Measurements from ENCODE around the gene OFD1. TPM values are rescaled to one million over a fixed set of nuclear protein-coding genes. Genes with fewer than 3 reads are reported as not detected.

Gene OFD1
- total RNA-seq, 1 donor from 2014 or later = 28.5 TPM

DNA sequence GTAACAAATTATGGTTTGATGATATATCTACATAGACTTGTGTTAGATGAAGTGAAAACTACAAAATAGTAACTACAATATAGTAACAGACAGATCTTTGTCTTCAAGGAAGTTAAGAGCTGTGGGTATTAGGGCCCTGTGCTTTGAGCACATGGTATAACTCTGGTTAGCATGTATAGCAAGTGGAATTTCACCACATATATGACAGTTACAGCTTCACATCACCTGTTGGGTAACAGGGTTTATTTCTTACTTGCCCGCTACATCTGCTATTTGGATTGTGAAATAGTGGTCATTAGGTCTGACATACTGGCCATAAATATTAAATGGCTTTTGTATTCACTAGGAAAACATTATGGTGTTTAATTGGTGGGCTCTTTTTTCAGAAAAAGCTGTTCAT is 20.2 kb downstream of the OFD1 start:
- Mint-ChIP-seq H3K27ac (ENCODE audit: unreplicated experiment) (no peak overlapping the region), H3K4me1 (ENCODE audit: low read depth, unreplicated experiment) (peaks cover 3% of the 10 kb centered on the region), H3K36me3 (ENCODE audit: unreplicated experiment) (no peaks in the 10 kb centered on the region), H3K9me3 (ENCODE audit: unreplicated experiment) (no peaks in the 10 kb centered on the region), H3K4me3 (ENCODE audit: unreplicated experiment) (no peak overlapping the region), H3K27me3 (ENCODE audit: unreplicated experiment) (no peaks in the 10 kb centered on the region)
- DNase-seq = no peak
- TF ChIP-seq, protein P1, sequence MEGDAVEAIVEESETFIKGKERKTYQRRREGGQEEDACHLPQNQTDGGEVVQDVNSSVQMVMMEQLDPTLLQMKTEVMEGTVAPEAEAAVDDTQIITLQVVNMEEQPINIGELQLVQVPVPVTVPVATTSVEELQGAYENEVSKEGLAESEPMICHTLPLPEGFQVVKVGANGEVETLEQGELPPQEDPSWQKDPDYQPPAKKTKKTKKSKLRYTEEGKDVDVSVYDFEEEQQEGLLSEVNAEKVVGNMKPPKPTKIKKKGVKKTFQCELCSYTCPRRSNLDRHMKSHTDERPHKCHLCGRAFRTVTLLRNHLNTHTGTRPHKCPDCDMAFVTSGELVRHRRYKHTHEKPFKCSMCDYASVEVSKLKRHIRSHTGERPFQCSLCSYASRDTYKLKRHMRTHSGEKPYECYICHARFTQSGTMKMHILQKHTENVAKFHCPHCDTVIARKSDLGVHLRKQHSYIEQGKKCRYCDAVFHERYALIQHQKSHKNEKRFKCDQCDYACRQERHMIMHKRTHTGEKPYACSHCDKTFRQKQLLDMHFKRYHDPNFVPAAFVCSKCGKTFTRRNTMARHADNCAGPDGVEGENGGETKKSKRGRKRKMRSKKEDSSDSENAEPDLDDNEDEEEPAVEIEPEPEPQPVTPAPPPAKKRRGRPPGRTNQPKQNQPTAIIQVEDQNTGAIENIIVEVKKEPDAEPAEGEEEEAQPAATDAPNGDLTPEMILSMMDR (IDR thresholded peaks at IDR 0.05; ENCODE audit: partially characterized antibody, unreplicated experiment) = no peak

DNA sequence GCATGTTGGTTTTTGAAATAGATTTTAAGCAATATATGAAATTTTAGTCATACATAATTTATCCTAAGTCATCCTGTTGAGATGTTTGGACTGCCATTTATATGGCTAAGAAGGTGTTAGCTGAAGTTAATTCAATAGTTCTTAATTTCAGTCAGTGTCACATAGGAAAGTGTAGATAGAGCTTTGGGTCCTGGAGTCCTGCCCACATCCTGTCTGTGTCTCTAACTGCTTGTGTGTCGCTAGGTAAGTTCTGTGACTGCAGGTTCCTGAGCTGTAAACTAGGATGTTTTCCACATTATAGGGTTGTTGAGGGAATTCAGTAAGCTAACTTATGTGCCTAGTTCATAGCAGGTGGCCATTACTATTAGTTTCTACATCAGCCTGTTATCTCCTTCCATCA is 20.7 kb downstream of the OFD1 start:
- Mint-ChIP-seq H3K27ac (ENCODE audit: unreplicated experiment) (no peak overlapping the region), H3K9me3 (ENCODE audit: unreplicated experiment) (no peaks in the 10 kb centered on the region), H3K4me3 (ENCODE audit: unreplicated experiment) (no peak overlapping the region), H3K4me1 (ENCODE audit: low read depth, unreplicated experiment) (peaks cover 3% of the 10 kb centered on the region), H3K36me3 (ENCODE audit: unreplicated experiment) (no peaks in the 10 kb centered on the region), H3K27me3 (ENCODE audit: unreplicated experiment) (no peaks in the 10 kb centered on the region)
- TF ChIP-seq, protein P1 (IDR thresholded peaks at IDR 0.05; ENCODE audit: partially characterized antibody, unreplicated experiment) = no peak
- no peak for DNase-seq

DNA sequence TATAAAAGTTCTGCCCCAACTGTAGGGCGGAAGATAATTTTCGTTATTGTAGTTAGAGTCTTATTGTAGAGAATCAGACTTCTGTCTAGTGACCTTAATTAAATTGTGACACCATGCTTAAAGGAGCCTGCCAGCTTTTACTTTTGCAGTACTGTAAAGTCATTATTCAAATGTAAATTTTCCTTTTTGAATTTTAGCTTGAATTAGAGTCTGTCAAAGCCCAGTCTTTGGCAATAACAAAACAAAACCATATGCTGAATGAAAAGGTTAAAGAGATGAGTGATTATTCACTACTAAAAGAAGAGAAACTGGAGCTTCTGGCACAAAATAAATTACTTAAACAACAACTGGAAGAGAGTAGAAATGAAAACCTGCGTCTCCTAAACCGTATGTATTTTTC is 21.8 kb downstream of the OFD1 start:
- TF ChIP-seq, protein P1 (IDR thresholded peaks at IDR 0.05; ENCODE audit: partially characterized antibody, unreplicated experiment) = no peak
- H3K27ac Mint-ChIP-seq (ENCODE audit: unreplicated experiment) = no peak overlapping the region
- no peak for DNase-seq
- no peaks in the 10 kb centered on the region for H3K36me3 Mint-ChIP-seq (ENCODE audit: unreplicated experiment)
- no peak overlapping the region for H3K4me3 Mint-ChIP-seq (ENCODE audit: unreplicated experiment)
- no peaks in the 10 kb centered on the region for H3K27me3 Mint-ChIP-seq (ENCODE audit: unreplicated experiment)
- peaks cover 3% of the 10 kb centered on the region for H3K4me1 Mint-ChIP-seq (ENCODE audit: low read depth, unreplicated experiment)
- no peaks in the 10 kb centered on the region for H3K9me3 Mint-ChIP-seq (ENCODE audit: unreplicated experiment)

DNA sequence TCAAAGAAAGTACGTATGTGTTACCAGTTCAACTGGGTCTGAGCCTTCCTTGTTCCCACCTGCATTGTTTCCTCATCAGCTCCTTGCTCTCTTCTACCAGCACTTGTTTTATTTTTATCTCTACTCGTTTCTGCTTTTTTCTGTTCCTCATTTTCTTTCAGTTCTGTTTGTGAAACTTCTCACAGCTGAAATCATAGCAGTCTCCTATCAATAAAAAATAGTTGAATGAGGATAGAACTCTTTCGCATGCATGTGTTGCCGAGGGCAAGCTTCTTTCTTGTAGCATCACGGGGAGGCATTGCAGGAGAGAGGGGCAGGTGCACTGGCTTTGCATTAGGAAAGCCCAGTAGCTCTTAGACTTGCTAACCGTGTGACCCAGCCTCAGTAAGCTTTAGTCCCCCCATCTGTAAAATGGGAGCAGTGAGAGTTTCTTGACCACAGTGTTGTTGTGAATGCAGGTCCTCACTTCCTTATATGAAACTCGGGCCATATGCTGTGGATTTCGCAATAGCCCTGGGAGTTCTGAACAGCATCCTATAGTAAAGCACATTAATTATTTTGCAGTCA is 24.7 kb downstream of the OFD1 start:
- Mint-ChIP-seq H3K36me3 (ENCODE audit: unreplicated experiment) (no peaks in the 10 kb centered on the region), H3K9me3 (ENCODE audit: unreplicated experiment) (no peaks in the 10 kb centered on the region)

DNA sequence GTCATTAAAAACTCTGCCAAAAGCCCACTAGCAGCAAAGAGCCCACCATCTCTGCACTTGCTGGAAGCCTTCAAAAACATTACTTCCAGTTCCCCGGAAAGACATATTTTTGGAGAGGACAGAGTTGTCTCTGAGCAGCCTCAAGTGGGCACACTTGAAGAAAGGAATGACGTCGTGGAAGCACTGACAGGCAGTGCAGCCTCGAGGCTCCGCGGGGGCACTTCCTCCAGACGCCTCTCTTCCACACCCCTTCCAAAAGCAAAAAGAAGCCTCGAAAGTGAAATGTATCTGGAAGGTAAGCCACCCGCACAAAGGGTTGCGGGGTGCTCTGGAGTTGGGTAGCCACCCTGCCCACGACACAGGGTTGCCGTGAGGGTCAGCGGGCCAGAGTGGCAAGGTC is 25.9 kb downstream of the OFD1 start:
- TF ChIP-seq, protein P1 (IDR thresholded peaks at IDR 0.05; ENCODE audit: partially characterized antibody, unreplicated experiment) = no peak
- no peak overlapping the region for H3K4me3 Mint-ChIP-seq (ENCODE audit: unreplicated experiment)
- H3K9me3 Mint-ChIP-seq (ENCODE audit: unreplicated experiment) = no peaks in the 10 kb centered on the region
- H3K4me1 Mint-ChIP-seq (ENCODE audit: low read depth, unreplicated experiment) = peaks cover 13% of the 10 kb centered on the region
- no peaks in the 10 kb centered on the region for H3K27me3 Mint-ChIP-seq (ENCODE audit: unreplicated experiment)
- H3K27ac Mint-ChIP-seq (ENCODE audit: unreplicated experiment) = no peak overlapping the region
- no peak for DNase-seq
- no peaks in the 10 kb centered on the region for H3K36me3 Mint-ChIP-seq (ENCODE audit: unreplicated experiment)

More for the DNA sequence above, 24.7 kb downstream of the OFD1 start:
- Mint-ChIP-seq H3K27me3 (ENCODE audit: unreplicated experiment) (no peaks in the 10 kb centered on the region), H3K4me1 (ENCODE audit: low read depth, unreplicated experiment) (peaks cover 9% of the 10 kb centered on the region), H3K27ac (ENCODE audit: unreplicated experiment) (no peak overlapping the region), H3K4me3 (ENCODE audit: unreplicated experiment) (no peak overlapping the region)
- TF ChIP-seq, protein P1 (IDR thresholded peaks at IDR 0.05; ENCODE audit: partially characterized antibody, unreplicated experiment) = no peak
- no peak for DNase-seq
